Fibroblast of peridontal ligament (primary cell): ENCODE measurements around the gene LAMTOR3.

Experiments used
- DNase-seq: peaks from one replicate; pipeline ENCODE4 v3.0.0-alpha.2; 2010; ENCODE audit errors: extremely low read depth

Gene LAMTOR3

GRCh38 chr4:99894161-99894997 lies at the start of gene LAMTOR3:
TSS of gene LAMTOR3 (minus strand) at chr4:99894427. CDS start at chr4:99893963, 464 bp downstream.
- peak; percentile 87 for DNase-seq

DNA sequence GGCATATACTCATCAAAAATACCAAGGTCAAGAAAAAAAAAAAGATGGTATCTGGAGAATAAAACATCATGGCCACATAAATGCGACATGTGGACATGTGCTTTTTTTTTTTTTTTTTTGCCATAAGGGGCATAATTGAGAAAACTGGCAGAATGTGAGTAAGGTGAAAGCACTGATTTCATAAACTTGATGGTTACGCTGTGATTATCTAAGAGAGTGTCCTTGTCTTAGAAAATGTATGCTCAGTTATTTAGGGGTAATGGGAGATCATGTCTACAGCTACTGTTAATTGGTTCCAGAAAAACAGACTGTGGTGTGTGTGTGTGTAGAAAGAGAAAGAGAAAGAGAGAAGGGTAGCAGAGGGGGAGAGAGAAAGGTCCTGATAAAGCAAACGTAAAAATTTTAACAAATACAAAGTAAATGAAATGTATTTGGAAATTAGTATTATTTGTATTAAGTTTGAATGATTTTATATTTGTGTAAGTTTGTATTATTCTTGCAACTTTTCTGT lies 44.1 kb upstream of the LAMTOR3 start:
- DNase-seq, result no peak

DNA sequence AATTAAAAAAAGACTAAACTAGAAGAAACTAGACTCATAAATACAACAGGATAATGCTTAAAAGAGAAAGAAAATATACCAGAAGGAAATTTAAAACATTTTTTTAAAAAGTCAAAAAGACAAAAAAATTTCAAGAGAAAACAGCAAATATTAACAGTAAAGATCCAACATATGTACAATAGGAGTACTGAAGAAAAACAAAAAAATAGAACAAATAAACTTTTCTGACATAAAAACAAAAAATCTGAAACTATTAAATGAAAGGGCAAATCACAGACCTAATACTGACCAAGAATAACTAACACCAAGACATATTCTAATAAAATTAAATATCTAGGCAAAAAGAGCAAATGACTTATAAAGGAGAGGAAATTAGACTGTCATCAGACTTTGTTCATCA lies 40.7 kb upstream of the LAMTOR3 start:
- DNase-seq, result peak; percentile 36

GRCh38 chr4:99927566-99927965 lies 33.3 kb upstream of the LAMTOR3 start:
- no peak for DNase-seq

GRCh38 chr4:99921174-99921573 lies 26.9 kb upstream of the LAMTOR3 start:
- no peak for DNase-seq

DNA sequence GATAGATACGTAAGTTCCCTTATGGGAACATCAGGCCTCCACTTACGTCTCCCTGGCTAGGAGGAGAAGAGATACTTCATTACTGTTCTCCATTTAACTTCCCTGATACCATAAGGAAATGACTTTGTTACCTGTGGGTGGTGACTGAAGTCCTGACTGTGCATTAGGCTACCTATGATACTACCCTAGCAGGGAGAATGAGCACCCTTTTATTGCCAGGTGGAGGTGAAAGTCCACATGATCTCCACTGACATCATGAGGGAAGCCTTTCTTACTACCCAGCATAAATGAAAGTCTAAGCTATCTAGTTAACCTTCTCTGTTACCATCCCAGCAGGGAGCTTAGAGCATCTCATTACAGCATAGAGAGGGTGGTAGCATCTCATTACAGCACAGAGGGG lies 24.4 kb upstream of the LAMTOR3 start:
- no peak for DNase-seq

GRCh38 chr4:99917575-99917974 lies 23.3 kb upstream of the LAMTOR3 start:
- DNase-seq, result no peak

DNA sequence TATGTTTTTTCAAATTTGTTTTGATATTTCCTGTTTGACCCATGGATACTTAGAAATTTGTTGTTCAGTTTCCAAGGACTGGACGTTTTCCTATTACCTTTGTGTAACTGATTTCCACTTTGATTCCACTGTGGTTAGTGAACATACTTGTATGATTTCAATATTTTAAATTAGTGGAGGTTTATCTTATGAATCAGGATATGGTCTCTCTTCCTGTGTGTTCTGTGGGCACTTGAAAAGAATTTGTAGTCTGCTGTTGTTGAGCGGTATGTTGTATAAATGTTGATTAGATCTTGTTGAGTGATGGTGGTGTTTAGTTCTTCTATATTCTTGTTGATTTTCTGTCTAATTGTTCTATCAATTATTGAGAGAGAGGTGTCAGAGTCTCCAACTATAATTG lies 21.2 kb upstream of the LAMTOR3 start:
- no peak for DNase-seq

GRCh38 chr4:99894998-99895397 lies 771 bp upstream of the LAMTOR3 start:
- DNase-seq, result no peak

GRCh38 chr4:99893839-99894160 lies 427 bp downstream of the LAMTOR3 start:
- peak; percentile 10 for DNase-seq

DNA sequence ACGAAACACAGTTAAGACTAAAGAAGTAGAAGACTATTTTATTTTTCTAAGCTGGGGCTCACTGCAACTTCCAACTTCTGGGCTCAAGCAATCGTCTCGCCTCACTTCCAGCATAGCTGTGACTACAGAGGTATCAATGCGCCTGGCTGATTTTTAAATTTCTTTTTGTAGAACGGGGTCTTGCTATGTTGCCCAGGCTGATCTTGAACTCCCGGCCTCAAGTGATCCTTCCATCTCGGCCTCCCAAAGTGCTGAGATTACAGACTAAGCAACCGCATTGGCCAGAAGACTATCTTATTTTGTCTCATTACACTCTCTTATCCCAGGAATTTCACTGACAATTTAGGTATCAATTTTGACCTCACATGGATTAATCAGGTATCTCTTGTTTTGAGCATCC lies 1.2 kb downstream of the LAMTOR3 start:
- no peak for DNase-seq

DNA sequence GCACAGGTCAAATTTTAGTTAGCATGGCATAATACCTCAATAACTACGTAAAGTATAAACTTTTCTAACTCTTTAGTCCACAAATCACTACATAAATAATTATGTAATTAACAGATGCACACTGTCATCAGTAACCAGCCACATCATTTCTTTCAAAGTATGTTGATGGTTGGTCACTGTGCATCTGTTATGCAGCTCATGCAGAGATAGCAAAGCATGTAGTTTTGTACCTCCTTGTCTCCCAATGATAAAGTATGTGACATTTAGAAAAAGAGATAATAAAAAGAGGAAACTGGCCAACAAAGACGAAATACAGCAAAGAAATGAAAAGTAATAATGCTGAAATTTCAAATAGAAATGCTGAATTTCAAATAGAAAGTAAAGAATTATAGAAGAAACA lies 2.9 kb downstream of the LAMTOR3 start:
- no peak for DNase-seq

DNA sequence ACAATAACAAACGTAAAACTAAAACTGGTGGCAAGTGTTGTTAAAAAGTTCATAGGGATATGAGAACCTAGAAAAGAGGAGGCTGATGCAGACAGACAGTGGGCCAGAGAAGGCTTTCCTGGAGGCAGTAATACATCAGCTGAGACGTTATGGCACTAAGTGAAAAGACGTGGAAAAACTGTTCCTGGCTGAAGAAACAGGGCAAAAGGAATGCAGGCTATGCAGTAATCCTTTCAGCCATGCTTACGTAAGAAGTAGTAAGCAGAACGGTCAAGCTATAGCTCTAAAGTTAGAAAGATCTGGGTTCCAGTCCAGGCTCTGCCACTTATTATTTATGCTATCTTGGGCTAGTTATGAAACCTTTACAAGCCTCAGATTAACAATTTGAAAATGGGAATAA lies 6.4 kb downstream of the LAMTOR3 start:
- DNase-seq, result peak; percentile 23

DNA sequence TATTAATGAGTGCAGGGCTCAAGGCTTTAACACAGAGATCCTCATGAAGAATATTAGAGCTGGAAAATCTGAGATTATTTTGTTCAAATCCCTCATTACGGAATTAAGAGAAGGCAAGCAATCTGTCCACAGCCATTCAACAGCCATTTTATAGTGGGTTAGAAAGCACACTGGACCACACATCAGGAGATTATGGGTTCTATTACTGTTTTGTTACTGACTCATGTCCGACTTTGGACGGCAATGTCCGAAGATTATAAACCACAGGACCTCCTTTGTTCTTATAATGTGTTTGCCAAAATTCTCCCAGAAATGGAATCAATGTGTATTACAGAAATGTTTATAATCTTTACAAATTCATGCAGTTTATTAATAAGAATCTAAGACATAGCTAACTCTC lies 8.1 kb downstream of the LAMTOR3 start:
- DNase-seq, result peak; percentile 36

DNA sequence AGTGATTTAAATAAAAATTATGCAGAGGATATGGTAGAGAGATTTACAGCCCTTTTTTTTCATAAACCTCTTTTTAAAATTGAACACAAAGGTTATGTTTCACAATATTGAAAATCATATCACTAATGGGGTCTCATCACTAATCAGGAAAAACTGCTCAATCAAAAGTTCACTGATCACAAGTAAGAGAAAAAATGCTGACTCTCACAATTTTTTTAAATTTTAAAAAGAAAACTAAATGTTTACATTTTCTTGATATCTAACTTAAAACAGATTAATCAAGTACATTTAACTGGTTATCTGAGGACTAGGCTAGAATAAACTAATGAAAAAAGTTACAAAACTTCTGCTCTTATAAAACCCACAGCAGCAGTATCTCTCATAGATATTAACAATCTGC lies 8.5 kb downstream of the LAMTOR3 start:
- DNase-seq, result no peak

DNA sequence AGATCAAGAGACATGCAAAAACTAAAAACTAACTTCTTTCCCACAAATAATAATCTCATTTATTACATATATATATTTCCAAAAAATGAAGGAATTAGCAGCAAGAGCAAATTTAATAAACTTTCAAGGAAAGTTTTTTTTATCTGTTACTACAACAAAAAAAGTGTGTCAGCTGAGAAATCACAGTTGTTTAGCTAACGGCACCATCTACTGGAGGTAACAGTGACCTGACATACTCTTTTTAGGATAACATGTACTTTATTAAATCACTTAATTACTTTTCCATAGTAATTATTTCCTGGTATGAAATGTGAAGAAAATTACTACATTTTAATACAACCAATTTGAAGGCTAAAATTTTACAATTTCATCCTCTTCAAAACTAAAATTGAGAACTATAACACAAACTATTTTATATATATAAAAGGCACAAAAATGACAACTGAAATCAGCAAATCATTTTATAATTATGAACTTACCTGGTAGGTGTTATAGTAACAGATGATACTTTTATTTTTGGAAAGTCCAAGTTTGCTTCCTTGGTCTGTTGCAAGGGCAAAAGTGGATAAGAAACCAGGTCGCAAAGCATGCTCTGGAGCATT lies 9.1 kb downstream of the LAMTOR3 start:
- peak; percentile 61 for DNase-seq

- DNase-seq, result no peak
Observed at GRCh38 chr4:99879458-99879857, 14.8 kb downstream of the LAMTOR3 start.

- DNase-seq, result no peak
Observed at GRCh38 chr4:99878604-99879003, 15.6 kb downstream of the LAMTOR3 start.

DNA sequence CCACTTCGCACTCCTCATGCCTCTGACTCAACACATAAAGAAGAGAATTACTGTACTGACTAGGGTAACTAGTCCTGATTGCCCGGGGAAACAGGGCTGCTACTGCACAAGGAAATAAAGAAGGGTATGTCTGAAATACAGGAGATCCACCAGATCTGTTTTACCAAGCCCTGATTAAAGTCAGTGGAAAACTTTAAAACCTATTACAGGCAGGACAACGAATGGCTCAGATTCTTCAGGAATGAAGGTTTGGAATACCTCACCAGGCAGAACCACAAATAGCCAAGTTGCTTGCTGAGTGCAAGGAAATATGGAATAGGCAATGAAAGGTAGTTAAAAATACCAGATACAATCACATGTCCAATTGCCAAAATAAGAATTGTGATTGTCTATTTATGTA lies 17.3 kb downstream of the LAMTOR3 start:
- no peak for DNase-seq

GRCh38 chr4:99875071-99875470 lies 19.2 kb downstream of the LAMTOR3 start:
- DNase-seq, result no peak

DNA sequence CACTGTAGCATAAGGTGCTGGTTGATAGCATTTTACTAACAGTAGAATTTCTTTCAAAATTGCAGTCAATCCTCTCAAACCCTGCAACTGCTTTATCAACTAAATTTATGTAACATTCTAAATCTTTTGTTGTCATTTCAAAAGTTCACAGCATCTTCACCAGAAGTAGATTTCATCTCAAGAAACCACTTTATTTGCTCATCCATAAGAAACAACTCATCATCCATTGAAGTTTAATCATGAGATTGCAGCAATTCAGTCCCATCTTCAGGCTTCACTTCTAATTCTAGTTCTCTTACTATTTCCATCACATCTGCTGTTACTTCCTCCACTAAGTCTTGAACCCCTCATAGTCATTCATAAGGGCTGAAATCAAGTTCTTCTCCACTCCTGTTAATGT lies 21.7 kb downstream of the LAMTOR3 start:
- DNase-seq, result no peak

GRCh38 chr4:99868126-99868596 lies 26.1 kb downstream of the LAMTOR3 start:
- peak; percentile 95 for DNase-seq

DNA sequence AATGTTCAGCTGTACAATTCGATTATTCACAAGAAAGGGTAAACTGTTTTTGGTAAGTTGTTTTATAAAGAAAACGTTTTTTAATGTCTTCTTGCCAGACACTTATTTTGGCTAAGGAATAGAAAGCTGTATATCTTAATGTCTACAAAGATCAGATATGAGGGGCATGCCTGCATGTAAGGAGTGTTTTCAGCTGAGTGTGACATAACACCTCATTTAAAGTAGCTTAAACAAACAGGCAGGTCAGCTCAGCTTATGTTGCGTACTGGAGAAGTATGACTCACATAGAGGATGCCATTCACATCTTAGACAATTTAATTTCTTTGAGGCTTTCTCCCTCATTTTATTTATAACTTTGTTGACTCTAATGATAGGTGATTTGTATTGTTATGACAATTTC lies 30.4 kb downstream of the LAMTOR3 start:
- DNase-seq, result peak; percentile 16
